GM18499 (cell line): Measurements from ENCODE around the gene PGD.
A peak's percentile ranks its signal among the peaks of the same experiment; 100 is the strongest.
"Not testable (repeated sequence)": the region's sequence is repeated elsewhere in the genome, so short reads cannot be mapped to it uniquely, and the experiment has no call there.

Source experiments
- ATAC-seq: cut with Tn5 transposase; IDR thresholded peaks from one replicate; pipeline ENCODE4 v1.9.1; 2021; ENCODE audit warnings: moderate number of reproducible peaks; ENCODE audit not compliant: insufficient read depth, unreplicated experiment

The PGD gene

DNA sequence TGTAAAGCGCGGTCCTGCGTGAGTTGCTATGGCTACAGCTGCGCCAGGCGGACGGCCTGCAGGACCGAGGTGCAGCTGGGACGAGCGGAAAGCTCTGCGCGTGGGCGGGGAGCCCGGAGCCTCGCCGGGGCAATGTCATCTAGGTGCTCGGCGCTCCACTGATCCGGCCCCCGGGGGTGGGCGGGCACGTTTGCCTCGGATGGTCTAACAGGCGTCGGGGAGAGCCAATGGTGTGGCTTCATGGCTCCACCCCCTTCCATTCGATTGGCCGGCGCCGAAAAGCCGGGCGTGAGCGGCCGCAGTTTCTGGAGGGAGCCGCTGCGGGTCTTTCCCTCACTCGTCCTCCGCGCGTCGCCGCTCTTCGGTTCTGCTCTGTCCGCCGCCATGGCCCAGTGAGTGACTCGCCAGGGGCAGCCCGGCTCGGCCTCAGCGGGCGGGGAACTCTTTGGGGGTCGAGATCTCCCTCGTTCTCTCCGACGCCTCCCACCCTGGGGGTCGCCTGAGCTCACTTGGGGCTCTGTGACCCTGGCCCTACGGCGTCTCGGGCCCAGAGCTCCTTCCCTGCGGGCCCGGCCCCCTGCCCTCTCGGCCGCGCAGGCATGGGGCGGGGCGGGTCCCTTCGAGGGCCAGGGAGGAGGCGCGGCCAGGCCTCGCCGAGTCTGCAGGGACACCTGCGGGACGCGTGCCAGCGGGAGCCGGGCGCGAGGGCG is at the start of gene PGD:
Gene PGD, plus strand, starts transcription at position 331 of the 710 bp plus-strand sequence. Its CDS starts 54 bp downstream, at position 385.
- ATAC-seq, result peak; percentile 80

DNA sequence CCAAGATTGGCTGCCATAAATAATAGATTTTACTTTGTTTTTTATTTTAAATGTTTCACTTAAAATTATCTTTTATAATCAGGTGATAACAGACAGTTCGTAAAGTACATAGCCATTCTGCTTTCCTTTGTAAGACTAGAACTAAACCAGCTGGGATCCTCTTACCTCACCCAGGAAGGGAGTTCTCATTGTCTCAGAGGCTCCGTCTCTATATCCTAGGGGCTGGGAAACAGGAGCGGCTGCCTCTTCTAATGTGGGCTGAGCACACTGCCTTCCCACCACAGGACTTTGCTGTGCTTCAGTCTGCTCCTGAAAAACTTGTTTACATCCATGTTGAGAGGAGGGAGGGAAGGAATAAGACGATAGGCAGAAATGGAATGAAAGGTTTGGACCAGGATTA is 45.6 kb upstream of the PGD start:
- ATAC-seq, result no peak

DNA sequence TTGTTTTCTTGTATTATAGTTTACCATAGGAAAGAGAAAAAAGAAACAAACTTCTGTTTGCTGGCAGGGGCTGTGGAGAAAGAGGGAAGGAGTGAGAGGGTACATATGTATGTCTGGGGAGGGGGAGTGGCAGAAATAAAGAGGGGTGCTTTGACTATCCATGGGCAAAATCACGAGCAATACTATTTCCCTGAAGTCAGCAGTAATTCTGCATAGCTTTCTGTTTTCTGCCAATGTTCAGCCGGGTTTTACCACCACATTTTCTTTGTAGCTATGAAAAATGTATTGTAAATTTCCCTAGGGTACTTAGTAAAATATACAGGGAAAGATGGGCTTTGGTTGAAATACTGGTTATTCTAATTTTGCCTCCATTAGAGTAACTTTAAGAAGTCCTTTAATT is 45.2 kb upstream of the PGD start:
- ATAC-seq, result no peak

DNA sequence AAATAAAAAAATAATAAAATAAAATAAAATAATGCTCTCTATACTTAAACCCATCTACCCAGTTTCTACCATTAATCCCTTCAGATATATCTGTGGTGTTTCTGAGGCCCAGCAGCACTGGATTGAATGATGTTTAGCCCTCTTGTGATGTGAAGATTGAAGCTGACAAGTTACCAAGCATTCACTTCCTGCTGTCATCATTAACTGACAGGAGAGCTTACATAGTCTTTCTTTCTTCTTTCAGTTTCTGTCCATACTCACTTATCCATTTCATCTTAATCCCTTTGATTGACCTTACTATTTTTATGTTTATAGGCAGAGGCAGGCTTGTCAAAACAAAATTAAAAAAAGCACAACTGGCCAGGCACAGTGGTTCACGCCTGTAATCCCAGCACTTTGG is 38.8 kb upstream of the PGD start:
- ATAC-seq, result no peak

DNA sequence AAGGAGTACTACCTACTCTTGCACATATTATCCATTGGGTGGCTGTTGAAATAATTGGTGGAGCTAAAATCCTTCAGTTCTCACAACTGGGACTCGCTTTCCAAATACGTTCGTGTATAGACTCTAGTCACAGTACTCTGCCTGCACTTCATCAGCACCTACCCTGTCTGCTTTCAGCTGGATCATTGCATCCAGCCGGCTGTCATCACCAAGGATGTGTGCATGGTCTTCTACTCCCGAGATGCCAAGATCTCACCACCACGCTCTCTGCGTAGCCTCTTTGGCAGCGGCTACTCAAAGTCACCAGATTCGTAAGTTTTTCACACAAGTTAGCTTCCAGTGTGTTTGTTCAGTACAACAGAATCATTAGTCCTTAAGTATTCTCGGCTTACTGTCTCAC is 37.3 kb upstream of the PGD start:
- no peak for ATAC-seq

DNA sequence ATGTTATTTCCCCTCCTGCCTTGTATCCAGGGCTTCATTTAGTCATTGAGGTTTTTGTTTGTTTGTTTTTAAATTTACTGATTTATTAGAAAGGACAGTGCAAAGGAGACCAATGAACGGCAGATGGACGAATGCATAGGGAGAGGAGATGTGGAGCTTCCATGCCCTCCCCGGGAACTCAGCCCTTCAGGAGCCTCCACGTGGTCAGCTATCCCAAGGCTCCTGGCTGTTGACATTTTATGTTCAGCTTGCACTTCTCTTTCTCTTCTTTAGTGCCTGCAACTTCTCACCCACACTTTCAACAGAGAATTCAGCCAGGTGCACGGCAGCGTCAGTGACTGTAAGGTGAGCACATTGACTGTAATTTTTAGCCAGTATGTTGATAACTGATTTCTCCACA is 30.7 kb upstream of the PGD start:
- no peak for ATAC-seq

DNA sequence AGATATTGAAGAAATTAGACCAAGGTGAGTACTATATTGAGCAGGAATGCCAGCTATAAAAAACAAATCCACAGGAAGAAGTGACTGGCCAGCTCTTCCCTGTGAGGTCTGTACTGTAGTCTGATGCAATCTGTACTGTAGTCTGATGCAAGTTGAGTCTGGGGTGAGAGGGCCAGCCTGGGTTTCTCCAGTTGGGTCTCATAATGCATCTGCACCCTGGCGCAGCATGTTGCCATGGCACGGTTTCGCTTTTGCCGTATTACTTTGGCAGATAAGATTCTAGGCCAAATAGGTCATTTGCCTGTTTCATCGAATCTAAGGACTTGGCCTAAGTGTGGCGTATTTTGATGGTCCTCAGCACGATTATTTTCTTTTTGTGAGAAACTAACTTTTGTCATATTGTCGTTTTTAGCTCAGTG is 24.4 kb upstream of the PGD start:
- no peak for ATAC-seq

DNA sequence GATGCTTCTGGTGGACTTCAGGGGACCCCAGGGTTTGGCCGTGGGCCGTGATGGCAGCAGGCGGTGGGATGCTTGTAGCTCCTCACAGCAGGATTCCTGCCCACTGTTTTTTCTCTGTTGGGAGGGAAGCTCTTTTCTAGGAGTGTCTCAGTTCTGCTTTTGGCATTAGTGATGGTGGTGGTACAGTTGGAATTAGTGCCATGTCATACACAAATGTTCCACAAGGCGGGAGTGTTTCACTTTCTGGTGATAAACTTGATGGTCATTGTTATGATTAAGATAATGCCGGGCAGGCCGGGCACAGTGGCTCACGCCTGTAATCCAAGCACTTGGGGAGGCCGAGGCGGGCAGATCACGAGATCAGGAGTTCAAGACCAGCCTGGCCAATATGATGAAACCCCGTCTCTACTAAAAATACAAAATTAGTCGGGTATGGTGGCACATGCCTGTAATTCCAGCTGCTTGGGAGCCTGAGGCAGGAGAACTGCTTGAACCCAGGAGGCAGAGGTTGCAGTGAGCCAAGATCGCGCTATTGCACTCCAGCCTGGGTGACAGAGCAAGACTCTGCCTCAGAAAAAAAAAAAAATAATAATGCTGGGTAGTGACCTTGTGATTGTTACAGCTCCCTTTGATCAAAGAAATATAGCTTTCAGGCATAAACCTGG is 21.4 kb upstream of the PGD start:
- ATAC-seq, result not testable (repeated sequence)

DNA sequence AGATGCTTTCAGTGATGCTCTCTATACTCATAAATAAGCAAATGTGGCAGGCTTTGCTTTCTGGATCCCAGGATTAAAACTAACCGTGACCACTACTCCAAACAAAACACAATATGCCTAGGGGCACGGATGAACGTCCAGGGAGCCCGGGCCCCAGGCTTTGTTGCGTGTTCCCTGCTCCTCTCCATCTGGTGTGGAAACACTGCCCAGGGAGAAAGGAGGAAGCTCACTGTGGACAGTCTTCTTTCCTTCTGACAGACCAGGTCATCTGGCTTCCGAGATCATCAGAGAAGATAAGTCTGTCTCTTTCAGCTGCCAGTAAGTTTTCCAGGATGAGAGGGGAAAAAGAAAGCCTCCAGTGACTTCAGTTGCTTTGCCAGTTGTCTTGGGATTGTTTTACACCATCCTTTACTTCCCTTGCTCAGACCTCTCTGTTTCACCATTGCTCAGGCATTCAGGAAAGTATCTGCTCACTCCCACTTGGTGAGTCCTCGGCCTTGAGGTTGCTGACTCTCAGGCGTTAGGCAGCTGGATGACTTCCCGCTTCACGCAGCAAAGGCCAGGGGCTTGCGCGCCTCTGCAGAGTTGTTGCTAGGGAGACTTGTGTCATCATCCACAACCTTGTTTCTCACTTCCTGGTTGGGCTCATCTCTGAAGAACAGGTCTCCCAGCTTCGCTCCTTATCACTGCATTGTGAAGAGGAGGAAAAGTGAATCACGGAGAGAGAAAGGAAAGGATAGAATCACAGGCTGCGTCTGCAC is 20.6 kb upstream of the PGD start:
- ATAC-seq, result no peak

DNA sequence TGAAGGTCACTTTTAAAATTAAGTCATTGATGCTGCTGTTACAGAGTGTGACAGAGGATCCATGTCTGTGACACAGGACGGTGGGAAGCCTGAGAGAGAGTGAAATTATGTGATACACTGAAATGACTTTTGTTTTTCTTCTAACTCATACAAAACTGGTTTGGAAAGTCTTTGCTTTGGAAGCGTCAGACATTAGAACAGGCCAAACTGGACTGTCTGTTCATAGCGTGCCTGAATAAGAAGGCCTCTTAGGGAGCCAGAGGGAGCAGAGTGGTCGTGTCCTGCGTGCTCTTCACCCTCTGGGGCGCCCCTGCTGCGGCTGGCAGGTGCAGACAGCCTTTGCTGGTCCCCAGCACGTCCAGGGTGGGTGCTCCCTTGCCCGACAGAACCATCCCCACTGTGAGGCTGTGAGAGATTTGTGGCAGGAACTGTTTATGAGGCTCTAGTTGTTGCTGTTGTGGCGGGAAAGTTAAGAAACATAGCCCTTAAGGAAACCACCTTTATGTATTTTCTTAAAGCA is 19.7 kb upstream of the PGD start:
- ATAC-seq, result no peak

DNA sequence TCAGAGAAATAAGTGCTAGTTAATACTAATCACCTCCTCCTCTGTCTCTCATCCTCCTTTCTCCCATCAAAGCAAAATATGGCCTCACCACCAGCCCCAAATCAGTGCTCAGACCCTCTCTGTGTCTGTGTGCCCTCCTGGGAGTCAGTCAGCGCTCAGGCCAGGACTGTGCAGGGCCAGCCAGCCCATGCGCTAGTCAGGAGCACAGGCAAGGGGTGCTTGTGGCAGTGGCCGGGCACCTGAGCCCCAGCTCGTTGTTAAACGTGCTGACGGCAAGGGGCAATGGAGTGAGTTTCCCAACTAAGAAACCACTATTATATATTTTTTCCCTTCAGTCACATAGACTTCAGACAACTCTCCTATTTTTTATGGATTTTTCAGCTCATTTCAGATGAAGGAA is 19.2 kb upstream of the PGD start:
- ATAC-seq, result no peak

DNA sequence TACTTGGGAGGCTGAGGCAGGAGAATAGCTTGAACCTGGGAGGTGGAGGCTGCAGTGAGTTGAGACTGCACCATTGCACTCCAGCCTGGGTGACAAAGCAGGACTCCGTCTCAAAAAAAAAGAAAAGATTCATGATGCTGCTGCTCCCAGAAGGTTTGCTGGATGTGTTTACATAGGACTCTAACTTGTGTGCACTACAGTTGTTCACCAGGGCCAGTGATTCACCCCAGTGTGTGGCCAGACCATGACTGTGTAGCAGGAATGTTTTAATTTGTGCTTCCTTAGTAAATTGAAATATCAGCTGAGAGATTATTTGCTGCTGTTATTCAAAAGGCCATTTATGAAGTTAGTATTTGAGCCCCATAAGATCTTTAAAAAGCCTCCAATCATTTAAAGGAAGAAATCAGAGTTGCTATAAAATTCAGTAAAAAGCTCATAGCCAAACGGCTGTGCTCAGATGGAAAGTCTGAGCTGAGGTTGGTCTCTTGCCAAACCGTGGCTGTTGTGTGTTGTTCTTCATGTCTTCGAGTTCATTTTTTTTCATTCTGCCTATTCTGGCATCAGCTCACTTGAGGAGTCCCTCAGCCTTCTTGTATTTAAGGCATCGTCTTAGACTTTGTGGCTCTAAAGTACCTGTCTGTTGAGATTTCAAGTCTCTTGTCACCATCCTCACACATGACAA is 18.1 kb upstream of the PGD start:
- no peak for ATAC-seq

DNA sequence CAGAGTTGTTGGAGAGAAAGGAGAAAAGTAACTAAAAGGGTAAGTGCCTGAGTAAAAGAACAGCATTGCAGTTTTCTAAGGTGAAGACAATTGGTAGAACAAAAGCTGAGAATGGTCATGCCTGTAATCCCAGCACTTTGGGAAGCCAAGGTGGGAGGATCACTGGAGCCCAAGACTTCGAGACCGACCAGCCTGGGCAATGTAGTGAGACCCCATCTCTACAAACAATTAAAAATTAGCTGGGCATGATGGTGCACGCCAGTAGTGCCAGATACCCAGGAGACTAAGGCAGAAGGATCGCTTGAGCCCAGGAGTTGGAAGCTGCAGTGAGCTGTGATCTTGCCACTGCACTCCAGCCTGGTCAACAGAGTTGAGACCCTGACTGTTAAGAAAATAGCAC is 15.2 kb upstream of the PGD start:
- ATAC-seq, result no peak

DNA sequence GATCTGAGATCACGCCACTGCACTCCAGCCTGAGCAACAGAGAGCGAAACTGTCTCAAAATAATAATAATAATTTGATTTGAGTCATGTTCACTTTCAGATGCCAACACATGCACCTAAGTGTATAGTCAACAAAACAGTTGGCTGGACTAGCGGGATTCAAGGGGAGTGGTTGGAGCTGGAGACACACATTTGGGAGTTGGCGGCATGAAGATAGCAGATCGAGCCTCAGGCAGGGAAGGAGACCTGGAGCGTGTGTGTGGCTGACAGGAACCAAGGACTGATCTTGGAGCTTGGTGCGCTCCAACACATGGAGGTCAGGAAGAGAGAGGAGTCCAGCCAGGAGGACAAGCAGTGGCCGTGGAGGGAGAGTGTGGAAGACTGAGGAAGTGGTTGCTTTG is 14.6 kb upstream of the PGD start:
- ATAC-seq, result no peak

DNA sequence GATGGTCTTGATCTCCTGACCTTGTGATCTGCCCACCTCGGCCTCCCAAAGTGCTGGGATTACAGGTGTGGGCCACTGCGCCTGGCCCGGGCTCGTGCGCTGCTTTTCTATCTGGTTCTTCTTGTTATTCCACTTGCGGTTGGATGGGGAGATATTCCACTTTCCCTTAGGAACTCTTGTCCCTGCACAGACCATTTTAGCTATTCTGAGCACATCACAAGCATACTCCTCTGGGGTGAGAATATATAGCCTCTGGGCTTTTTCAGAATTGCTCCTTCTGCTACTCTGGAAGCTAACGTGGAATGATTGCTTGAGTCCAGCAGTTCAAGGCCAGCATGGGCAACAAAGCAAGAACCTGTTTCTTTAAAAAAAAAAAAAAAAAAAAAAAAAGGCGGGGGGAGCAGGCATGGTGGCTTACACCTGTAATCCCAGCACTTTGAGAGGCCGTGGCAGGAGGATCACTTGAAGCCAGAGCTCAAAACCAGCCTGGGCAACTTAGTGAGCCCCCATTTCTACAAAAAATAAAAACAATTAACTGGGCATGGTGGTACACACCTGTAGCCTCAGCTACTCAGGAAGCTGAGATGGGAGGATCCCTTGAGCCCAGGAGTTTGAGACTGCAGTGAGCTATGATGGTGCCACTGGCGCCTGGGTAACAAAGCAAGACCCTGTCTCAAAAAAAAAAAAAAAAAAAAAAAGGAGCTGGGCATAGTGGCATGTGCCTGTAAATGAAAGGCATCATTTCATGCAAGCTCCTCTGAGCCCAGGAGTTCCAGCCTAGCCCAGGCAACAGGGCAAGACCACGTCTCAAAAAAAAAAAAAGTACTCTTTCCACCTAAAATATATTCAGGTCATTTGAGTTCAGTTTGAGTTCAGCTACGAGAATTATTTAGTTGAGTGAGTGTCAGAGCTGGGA is 11.8 kb upstream of the PGD start:
- ATAC-seq, result no peak

DNA sequence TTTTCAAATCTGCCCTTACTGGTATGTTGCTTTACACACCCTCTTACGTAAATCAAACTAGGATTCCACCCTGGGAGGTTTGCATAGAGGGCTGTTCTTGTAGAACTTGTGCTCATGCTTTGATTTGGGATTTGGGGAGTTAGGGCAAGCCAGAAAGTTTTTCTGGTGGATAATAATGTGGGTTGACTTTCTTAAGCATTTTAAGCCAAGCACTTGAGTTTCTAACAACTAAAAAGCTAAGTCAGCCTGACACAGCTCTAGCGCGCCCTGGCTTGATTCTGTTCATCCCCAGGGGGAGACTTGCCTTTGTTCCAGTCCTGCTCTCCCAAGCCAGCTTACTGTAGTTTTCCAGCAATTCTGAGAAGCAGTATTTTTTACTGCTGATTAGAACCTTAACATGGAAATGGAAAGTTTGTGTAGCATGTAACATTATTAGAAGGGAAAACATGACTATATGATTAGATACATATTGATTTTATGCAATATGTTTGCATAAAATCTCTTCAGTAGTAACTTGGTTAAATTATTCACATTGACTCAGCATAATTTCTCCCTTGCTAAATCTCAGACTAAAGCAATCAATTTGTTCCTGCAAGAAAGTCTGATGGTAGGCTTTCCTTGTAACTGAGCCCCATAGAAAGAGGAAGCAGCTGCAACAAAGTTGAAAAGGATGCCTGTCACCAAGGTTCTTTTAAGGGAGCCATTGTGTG is 11.0 kb upstream of the PGD start:
- ATAC-seq, result no peak

DNA sequence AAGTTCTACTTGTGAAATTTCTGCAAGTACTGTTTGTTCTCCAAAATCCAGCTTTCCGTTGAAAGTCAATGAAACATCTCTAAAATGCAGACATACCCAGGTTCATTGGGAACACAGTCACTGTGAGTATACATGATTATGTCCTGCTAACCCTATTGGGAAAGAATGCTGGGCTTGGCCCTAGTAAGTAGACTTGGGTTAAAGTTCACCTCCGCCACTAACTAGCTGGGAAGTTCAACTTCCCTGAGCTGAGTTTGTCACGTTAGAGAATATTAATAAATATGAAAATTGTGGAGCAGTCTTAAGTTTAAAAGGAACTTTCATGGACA is 10.5 kb upstream of the PGD start:
- no peak for ATAC-seq

DNA sequence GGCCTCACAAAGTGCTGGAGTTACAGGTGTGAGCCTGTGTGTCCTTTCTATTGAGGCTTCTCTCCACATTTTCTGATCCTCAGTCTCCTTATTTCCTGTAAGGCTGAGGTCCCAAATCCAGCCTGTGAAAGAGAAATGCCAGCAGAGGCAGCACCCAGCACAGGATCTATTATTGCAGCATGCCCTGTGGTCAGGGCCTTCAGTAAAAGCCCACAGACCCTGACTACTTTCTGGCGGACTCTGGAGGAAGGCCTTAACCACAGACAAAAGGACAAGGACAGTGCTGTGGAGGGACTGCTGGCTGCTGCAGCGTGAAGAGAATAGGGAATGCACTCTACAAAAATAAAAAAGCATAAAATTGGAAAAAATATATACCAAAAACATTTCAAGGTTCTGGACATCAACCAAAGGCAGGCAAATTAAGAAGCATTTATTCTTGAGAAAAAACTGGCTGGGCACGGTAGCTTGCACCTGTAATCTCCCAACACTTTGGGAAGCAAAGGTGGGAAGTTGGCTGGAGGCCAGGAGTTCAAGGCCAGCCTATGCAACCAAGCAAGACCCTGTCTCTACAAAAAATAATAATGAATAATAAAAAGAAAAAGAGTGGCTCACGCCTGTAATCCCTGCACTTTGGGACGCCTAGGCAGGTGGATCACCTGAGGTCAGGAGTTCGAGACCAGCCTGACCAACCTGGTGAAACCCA is 9.4 kb upstream of the PGD start:
- no peak for ATAC-seq

DNA sequence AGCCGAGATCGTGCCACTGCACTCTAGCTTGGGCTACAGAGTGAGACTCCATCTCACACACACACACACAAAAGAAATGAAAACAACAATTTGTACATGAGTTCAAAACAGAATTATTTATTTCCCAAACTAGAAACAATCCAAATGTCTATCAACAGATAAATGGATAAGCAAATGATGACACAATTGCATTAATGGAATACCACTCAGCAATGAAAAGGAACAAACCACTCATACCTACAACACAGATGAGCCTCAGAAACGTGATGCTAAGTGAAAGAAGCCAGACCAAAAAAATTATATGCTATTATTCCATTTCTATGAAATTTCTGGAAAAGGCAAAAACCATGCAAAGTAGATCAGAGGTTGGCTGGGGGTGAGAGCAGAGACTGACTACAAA is 2.0 kb upstream of the PGD start:
- no peak for ATAC-seq
